CD4-positive, alpha-beta T cell treated with Interferon alpha-2 for 1 hour (primary cell): Measurements from ENCODE around the gene WDR46.
A peak's percentile ranks its signal among the peaks of the same experiment; 100 is the strongest.

Experiments
- DNase-seq, 2 donors: peaks; one replicate each; pipeline ENCODE4 v3.0.0-alpha.2; 2020 to 2022

The WDR46 gene

DNA sequence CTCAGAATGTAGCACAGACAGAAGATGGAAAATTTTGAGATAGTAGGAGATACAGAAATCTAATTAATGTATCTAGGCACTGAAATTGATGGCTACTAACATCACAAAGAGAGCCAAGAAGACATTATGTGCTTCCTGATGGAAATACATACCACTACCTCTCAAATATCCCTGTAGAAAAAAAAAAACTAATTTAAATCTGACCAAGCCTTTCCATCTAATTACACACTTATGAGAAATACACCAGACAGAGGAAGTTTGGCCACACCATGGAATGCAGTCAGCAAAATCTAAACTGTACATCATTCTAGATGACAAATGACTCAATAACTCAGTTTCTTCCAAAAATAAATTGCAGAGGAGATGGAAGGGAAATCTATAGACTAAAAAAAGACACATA is 36.3 kb downstream of the WDR46 start:
- DNase-seq = no peak

DNA sequence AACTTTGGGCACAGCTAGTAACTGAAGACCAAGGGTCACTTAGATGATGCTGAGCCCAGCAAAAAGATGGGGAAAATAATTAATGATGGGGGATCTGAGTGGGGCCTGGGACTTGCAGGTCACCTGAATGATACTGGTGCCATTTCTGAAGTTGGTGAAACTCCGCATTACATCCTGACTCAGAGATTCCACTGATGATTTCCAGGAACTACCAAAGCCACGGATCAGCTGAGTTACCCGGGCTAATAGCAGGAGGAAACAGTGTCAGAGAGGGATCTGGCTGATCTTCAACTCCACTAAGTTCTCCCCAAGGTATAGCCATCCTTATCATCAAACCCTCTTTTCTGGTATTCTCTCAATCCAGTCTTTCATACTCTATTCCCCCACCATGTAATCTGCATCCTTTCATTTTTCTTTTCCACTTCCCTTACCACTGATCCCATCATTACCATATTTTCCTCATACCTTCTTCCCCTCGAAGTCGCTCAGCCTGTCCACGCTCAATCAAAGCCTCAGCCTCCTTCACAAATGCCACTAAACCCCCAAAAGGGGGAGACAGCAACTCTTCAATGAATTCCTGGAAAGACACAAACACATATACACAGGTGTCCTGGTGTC is 37.5 kb downstream of the WDR46 start:
- no peak for DNase-seq

DNA sequence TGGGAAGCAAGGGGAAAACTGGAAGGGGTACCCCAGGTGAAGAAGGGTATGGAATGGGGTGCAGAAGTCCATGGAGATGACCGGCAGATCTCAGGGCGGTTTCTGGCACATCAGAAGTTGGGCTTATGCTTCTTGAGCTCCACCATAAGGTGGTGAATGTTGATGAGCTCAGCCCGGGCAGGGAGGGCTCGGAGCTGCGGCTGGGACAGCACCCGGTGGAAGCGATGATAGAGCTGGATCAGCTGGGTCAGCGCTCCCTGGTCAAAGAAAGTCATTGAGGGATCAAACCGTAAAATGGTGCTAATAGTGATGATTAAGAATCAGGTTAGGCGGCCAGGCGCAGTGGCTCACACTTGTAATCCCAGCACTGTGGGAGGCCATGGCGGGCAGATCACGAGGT is 38.3 kb downstream of the WDR46 start:
- DNase-seq = no peak

DNA sequence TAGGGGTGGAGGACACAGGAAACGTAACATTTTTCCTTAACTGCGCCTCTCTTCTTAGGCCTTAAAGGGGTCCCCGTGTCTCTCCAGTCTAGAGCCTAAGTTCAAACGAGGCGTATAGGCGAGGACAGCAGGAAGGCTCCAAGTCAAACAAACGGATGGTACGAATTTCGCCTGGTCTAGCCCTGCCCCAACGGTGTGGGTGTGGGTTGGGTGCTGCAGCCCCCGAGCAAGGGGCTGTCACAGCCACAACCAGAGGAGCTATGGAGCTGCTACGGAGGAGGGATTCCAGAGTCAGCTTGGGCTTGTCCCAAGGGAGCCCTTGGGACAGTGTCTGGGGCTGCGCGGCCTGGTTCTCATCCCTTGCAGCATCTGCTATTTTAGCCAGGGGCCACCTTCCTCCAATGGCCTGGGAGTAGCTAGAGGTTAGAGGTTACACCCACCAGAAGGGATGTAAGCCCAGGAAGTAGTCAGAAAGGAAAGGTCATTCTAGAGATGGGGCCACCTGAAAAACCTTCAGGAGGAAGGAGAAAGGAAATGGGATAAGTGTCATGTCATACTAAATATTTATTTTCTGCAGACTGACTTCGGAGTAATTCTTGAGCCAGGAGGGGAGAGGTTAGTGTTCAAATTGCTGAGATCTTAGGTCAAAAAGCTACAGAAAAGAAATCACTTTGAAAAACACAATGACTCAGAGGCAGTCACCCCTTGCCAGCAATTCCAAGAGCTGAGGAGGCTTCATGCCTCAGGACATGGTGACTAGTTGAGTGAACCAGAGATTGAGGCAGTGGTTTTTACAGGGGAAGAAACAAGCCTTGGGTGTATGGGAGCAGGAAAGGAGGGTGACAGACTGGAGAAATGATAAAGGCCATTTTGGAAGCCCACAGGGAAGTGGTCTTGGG is 39.1 kb downstream of the WDR46 start:
- no peak for DNase-seq

DNA sequence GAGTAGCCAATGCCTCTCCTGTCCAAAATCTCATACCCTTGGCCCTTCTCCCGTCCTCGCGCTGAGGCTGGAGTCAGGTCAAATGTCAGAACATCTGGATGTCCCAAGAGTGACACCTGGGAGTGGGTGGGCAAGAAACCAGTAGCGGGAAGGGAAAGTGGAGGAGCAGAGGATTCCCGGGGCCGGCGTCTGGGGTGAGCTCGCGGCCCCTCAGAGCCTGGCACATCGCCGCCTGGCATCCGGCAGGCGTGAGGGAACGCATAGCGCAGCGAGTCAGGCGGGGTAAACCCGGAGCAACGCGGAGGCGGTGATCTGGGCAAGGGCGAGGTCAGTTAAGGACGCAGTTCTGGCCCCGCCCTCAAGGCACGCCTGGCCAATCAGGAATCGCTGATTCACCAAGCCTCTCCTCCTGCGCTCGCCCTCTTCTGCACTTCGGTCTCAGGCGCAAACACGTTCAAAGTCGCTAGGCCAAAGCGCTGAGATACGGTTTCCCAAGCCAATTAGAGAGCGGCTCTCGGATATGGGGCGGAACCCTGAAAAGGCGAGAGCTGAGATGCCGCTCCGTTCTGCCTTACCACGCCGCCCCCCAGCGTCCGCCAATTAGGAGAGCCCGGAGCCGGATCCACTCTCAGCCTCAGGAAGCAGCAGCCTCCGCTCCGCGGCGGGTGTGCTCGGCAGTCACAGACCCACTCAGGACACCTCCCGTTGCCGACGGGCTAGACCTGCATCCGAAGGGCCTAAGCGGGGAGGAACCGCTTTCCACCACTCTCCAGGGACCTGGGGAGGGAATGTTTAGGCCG is 39.9 kb downstream of the WDR46 start:
- DNase-seq = peak; percentile 99

DNA sequence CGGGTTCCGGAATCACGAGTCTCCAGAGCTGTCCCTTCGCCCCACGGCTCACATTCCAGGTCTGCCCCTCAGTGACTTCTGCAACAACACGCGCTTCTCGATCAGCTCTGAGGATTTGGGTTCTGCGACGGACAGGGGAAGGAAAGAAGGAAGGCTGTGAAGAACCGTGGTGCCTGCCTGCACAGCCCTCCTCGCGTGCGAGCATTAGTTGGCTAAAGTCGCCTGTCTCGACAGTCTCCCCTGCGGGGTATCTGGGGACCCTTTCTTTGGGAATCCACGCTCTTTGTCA is 40.5 kb downstream of the WDR46 start:
- DNase-seq = no peak

DNA sequence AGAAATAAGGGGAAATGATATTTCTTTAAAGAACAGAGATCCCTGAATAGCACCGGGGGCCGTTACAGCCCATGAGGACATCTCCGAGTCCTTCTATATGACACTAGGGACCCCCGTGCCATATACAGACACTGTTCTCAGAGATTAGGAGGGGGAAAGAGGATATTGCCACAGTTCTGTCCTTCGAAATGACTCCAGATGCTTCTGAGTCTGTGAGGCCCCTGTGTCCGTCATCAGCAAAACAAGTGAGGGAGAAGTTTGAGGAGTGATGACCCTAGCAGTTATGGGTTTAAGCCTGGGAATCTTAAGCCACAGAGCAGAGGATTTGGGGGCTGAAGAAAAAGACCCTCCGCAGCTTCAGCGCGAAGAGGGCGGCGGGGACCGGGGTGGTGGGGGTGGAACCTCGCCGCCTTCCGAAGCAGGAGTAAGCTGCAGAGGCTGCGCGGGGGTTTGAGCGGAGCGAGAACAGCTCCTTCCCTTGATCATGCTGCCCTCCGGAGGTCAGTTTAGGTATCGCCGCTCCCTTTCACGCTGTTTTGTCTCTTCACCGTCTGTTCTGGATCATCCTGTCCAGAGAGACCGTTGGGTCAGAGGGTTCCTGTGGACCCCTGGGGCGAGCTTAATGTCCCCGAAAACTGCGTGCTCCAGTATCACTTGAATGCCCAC is 40.9 kb downstream of the WDR46 start:
- DNase-seq = peak; percentile 89 to 91

DNA sequence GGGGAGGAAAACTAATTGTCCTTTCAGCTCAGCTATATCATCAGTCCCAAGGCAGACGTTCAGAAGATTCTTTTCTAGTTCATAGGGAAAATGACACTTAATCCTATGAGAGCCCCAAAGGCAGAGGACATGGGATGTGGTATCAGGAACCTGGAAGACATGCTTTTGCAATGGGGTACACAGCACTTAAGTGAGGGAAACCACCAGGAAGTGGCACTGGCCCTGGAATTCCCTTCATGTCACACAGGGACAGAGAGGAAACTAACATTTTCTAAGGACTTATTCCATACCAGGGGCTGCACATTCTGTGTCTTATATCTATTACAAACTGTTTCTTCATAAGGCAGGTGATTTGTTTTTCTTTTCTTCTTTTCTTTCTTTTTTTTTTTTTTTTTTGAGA is 45.6 kb downstream of the WDR46 start:
- DNase-seq = no peak

DNA sequence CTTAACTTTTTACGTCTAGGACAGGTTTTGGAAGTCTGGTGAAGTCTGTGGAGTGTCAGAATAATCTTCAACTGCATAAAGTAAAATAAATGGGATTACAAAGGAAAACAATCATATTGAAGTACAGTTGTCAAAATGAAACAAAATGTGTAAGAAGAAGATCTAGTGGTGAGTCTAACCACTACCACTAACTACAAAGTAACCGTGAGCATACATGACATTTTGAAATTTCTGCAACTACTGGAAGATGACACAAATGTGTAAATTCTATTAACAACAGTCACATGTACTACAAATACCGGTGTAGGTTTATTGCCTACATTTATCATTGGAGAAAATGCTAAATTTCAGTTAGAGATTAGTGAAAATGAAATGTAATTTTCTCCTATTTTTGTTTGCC is 47.1 kb downstream of the WDR46 start:
- DNase-seq = no peak

DNA sequence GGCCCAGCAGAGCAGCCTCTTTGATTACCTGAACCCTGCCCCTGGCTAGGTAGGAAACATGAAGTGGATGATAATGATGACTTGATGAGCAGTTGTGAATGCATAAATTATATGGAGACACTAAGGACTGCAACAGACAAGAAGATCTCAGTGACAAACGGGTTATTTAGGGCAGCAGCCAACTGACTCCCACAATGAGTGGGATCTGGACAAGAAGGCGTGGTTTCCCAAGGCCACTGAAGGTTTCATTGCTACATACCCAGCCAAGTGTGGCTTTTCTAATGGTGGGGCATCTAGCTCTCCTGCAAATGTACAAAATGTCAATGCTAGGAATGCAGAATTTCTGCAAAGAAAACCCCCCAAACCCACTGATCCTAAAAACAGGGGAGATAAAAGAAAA is 51.3 kb downstream of the WDR46 start:
- no peak for DNase-seq

DNA sequence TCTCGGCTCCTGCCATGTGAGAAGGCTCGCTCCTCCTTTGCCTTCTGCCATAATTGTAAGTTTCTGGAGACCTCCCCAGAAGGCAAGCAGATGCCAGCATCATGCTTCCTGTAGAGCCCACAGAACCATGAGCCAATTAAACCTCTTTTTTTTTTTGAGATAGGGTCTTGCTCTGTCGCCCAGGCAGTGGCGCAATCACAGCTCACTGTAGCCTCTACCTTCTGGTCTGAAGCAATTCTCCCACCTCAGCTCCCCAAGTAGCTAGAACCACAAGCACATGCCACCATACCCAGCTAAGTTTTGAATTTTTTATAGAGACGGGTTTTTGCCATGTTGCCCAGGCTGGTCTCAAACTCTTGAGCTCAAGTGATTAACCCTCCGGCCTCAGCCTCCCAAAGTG is 52.2 kb downstream of the WDR46 start:
- DNase-seq = no peak

DNA sequence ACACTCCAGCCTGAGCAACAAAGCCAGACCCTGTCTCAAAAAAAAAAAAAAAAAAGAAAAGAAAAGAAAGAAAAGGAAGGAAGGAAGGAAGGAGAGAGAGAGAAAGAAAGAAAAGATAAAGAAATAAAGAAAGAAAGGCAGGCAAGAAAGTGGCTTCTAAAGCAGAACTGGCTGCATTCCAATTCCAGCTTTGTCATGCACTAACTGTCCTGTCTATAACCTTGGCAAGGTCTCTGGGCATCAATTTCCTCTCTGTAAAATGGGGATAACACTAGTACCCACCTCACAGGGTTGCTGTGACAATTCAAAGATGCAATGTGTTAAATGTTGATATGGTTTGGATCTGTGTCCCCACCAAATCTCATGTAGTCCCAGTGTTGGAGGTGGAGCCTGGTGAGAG is 52.7 kb downstream of the WDR46 start:
- no peak for DNase-seq

DNA sequence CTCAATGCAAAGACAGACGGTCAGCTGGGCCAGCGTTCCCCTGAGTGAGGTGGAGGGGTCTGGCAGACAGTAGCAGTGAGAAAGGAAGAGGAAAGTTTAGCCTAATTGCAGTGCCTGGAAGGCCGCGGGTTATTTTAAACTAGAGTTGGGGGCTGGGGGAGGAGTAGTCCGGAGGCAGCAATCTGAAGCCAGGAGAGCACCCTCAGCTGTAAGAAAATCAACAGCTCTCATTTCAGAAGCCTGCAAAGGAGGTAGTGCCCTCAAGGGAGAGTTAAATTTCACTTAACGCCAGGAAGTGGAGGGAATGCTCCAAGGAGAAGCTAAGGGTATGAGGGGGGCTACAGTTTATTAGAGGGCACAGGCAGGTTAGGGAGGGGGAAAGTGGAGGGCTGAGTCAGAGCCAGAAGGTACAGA is 53.8 kb downstream of the WDR46 start:
- DNase-seq = no peak
